Caco-2 (cell line): Measurements from ENCODE around the gene BCL6. TPM values are rescaled to one million over a fixed set of nuclear protein-coding genes. Genes with fewer than 3 reads are reported as not detected.

Experiments used
- BruUV-seq: library from RNA; stranded (reverse); fragments of 400-500 nt; replicated peaks from 2 replicates; lab custom pipeline; 2021; lab: Mats Ljungman, UMichigan
- CTCF ChIA-PET: fragments of 300-600 bp; sonication (Branson Sonifier 250); formaldehyde crosslinking; loops from one replicate; lab custom pipeline; 2022; ENCODE audit warnings: antibody characterized with exemption; lab: Charles Lee
- POLR2A ChIA-PET: fragments of 300-600 bp; sonication (Branson Sonifier 250); formaldehyde crosslinking; loops from one replicate; lab custom pipeline; 2022; ENCODE audit warnings: antibody characterized with exemption; lab: Charles Lee
- DNase-seq, 2 experiments: peaks; one replicate each; pipeline versions ENCODE4 v3.0.0 to v3.0.0-alpha.2; 2020 to 2022
- H3K27me3 ChIP-seq: replicated peaks from 2 replicates; pipeline ENCODE4 v1.6.0; 2011; ENCODE audit warnings: low read length; ENCODE audit not compliant: control insufficient read depth, insufficient read depth
- H3K36me3 ChIP-seq: 2 replicates; pipeline ENCODE4 v1.5.1; 2011; ENCODE audit warnings: low read length; ENCODE audit not compliant: control insufficient read depth, insufficient read depth
- H3K4me1 ChIP-seq: fragments of 250-450 bp; sonication (Bioruptor Pico); 2 replicates; pipeline ENCODE4 v1.5.1; 2020; ENCODE audit warnings: mild to moderate bottlenecking
- H3K4me3 ChIP-seq: 2 replicates; pipeline ENCODE4 v1.5.1; 2011; ENCODE audit warnings: low read depth, mild to moderate bottlenecking, control low read depth, low read length
- H3K9me3 ChIP-seq: fragments of 250-450 bp; sonication (Bioruptor Pico); 2 replicates; pipeline ENCODE4 v1.5.1; 2020; ENCODE audit warnings: mild to moderate bottlenecking, moderate library complexity
- H3K27ac Mint-ChIP-seq: one replicate; pipeline ENCODE4 v1.8.0; 2022; ENCODE audit warnings: mixed read lengths; ENCODE audit not compliant: unreplicated experiment
- H3K27me3 Mint-ChIP-seq: one replicate; pipeline ENCODE4 v1.8.0; 2022; ENCODE audit warnings: mixed read lengths; ENCODE audit not compliant: insufficient read depth, unreplicated experiment
- H3K36me3 Mint-ChIP-seq: one replicate; pipeline ENCODE4 v1.8.0; 2022; ENCODE audit warnings: mild to moderate bottlenecking, mixed read lengths; ENCODE audit not compliant: insufficient read depth, unreplicated experiment
- H3K4me1 Mint-ChIP-seq: one replicate; pipeline ENCODE4 v1.8.0; 2022; ENCODE audit warnings: low read depth, mixed read lengths; ENCODE audit not compliant: unreplicated experiment
- H3K4me3 Mint-ChIP-seq: one replicate; pipeline ENCODE4 v1.8.0; 2022; ENCODE audit warnings: mild to moderate bottlenecking, moderate library complexity, mixed read lengths; ENCODE audit not compliant: unreplicated experiment
- H3K9me3 Mint-ChIP-seq: one replicate; pipeline ENCODE4 v1.8.0; 2022; ENCODE audit warnings: mixed read lengths; ENCODE audit not compliant: unreplicated experiment
- CTCF ChIP-seq, 2 experiments: fragments of 200-600 bp in 1 of 2; IDR thresholded peaks; 1 replicate in 1 of 2; 2 replicates in 1 of 2; pipeline versions ENCODE4 v1.5.1 to v1.8.0; 2011 to 2022; ENCODE audit warnings: antibody characterized with exemption in 1 of 2, control low read depth in 1 of 2, inconsistent platforms in 1 of 2, low read depth in 1 of 2, low read length in 1 of 2, mild to moderate bottlenecking in 1 of 2, moderate library complexity in 1 of 2; ENCODE audit not compliant: insufficient read depth in 1 of 2, severe bottlenecking in 1 of 2, unreplicated experiment in 1 of 2
- intact Hi-C: fragments of 100-400 bp; cut with micrococcal nuclease; formaldehyde crosslinking; loops from one replicate; pipeline ENCODE4 v1.10.0; 2022; ENCODE audit not compliant: unreplicated experiment
- total RNA-seq: library from RNA; stranded (reverse); gene quantifications from 2 replicates; pipeline ENCODE4 v1.2.3, GENCODE V29; 2022

Gene BCL6
- total RNA-seq, 1 experiment from 2014 or later, result 40.4 TPM

GRCh38 chr3:187763850-187764648 is 18.8 kb upstream of the BCL6 start:
- DNase-seq, result peak; percentile 12 to 40
- Mint-ChIP-seq H3K4me1 (peaks cover 28% of the 10 kb centered on the region), H3K9me3 (no peaks in the 10 kb centered on the region), H3K36me3 (no peaks in the 10 kb centered on the region), H3K27me3 (no peaks in the 10 kb centered on the region), H3K27ac (peak overlapping the region; percentile 8), H3K4me3 (no peak overlapping the region)
- H3K9me3 ChIP-seq, result no peaks in the 10 kb centered on the region
- ChIA-PET CTCF (no interaction called here), POLR2A (interaction anchor here (0.5 kb wide), 1 partner anchor 517 kb away, joined by 9 read pairs; no protein-coding TSS in a partner anchor)
- no peaks in the 10 kb centered on the region for H3K27me3 ChIP-seq
- intact Hi-C loops, result no loop called here
- no peak for TF ChIP-seq CTCF (IDR thresholded peaks at IDR 0.05; ENCODE audit: insufficient read depth in 1 of 2, low read depth in 1 of 2, low read length in 1 of 2, severe bottlenecking in 1 of 2, unreplicated experiment in 1 of 2)
- H3K4me1 ChIP-seq, result peaks cover 8% of the 10 kb centered on the region; the same call in 1 of the 2 replicates
- no peak overlapping the region for H3K4me3 ChIP-seq
- no TSS peak for BruUV-seq
- no peaks in the 10 kb centered on the region for H3K36me3 ChIP-seq

GRCh38 chr3:187762792-187763191 is 17.5 kb upstream of the BCL6 start:
- H3K9me3 Mint-ChIP-seq, result no peaks in the 10 kb centered on the region
- H3K27ac Mint-ChIP-seq, result no peak overlapping the region
- intact Hi-C loops, result no loop called here
- BruUV-seq, result no TSS peak
- H3K4me1 ChIP-seq, result peaks cover 15% of the 10 kb centered on the region
- TF ChIP-seq CTCF (IDR thresholded peaks at IDR 0.05; ENCODE audit: insufficient read depth in 1 of 2, low read depth in 1 of 2, low read length in 1 of 2, severe bottlenecking in 1 of 2, unreplicated experiment in 1 of 2), result no peak
- no peak overlapping the region for H3K4me3 ChIP-seq
- H3K36me3 ChIP-seq, result no peaks in the 10 kb centered on the region
- CTCF ChIA-PET, result interaction anchor here (0.6 to 1.1 kb wide), 2 partner anchors 19 to 83 kb away, joined by 3 read pairs; no protein-coding TSS in a partner anchor
- no peak for DNase-seq
- no peaks in the 10 kb centered on the region for H3K36me3 Mint-ChIP-seq
- no peaks in the 10 kb centered on the region for H3K27me3 ChIP-seq
- H3K4me3 Mint-ChIP-seq, result no peak overlapping the region
- H3K9me3 ChIP-seq, result no peaks in the 10 kb centered on the region
- H3K4me1 Mint-ChIP-seq, result peaks cover 40% of the 10 kb centered on the region
- POLR2A ChIA-PET, result no interaction called here
- no peaks in the 10 kb centered on the region for H3K27me3 Mint-ChIP-seq

GRCh38 chr3:187759601-187760000 is 14.3 kb upstream of the BCL6 start:
- no peaks in the 10 kb centered on the region for H3K36me3 ChIP-seq
- no peak overlapping the region for H3K4me3 ChIP-seq
- DNase-seq, result no peak
- Mint-ChIP-seq H3K27me3 (no peaks in the 10 kb centered on the region), H3K9me3 (no peaks in the 10 kb centered on the region), H3K36me3 (no peaks in the 10 kb centered on the region), H3K4me1 (peaks cover 37% of the 10 kb centered on the region), H3K27ac (no peak overlapping the region), H3K4me3 (no peak overlapping the region)
- ChIA-PET CTCF (no interaction called here), POLR2A (no interaction called here)
- TF ChIP-seq CTCF (IDR thresholded peaks at IDR 0.05; ENCODE audit: insufficient read depth in 1 of 2, low read depth in 1 of 2, low read length in 1 of 2, severe bottlenecking in 1 of 2, unreplicated experiment in 1 of 2), result no peak
- no TSS peak for BruUV-seq
- peaks cover 15% of the 10 kb centered on the region for H3K4me1 ChIP-seq
- intact Hi-C loops, result no loop called here
- no peaks in the 10 kb centered on the region for H3K9me3 ChIP-seq
- no peaks in the 10 kb centered on the region for H3K27me3 ChIP-seq
